Right atrium auricular region (tissue), 2 donors: Measurements from ENCODE around the gene AIFM3. TPM values are rescaled to one million over a fixed set of nuclear protein-coding genes. Genes with fewer than 3 reads are reported as not detected.
A peak's percentile ranks its signal among the peaks of the same experiment; 100 is the strongest.

Source experiments
- DNase-seq: peaks from one replicate; pipeline ENCODE4 v3.0.0-alpha.2; 2019; ENCODE audit warnings: low spot score
- H3K27ac ChIP-seq, 2 donors: fragments of 200-600 bp; sonication (generic); 1 replicate in 1 of 2; 2 replicates in 1 of 2; pipeline ENCODE4 v1.5.1; 2016 to 2019
- H3K27me3 ChIP-seq, 2 donors: fragments of 200-600 bp; sonication (generic); one replicate each; pipeline versions ENCODE4 v1.5.1 to v1.6.0; 2017 to 2019
- H3K36me3 ChIP-seq: fragments of 200-600 bp; sonication (generic); one replicate; pipeline ENCODE4 v1.5.1; 2016
- H3K4me1 ChIP-seq, 2 donors: fragments of 200-600 bp; sonication (generic); one replicate each; pipeline versions ENCODE4 v1.5.1 to v1.6.0; 2017 to 2019
- H3K4me3 ChIP-seq, 2 donors: fragments of 200-600 bp; sonication (generic); 1 replicate in 1 of 2; 2 replicates in 1 of 2; pipeline ENCODE4 v1.5.1; 2017 to 2019; ENCODE audit warnings: mild to moderate bottlenecking in 1 of 2, moderate library complexity in 1 of 2
- H3K9me3 ChIP-seq, 2 donors: fragments of 200-600 bp; sonication (generic); one replicate each; pipeline ENCODE4 v1.5.1; 2019
- total RNA-seq, 2 donors: library from RNA; depleted of rRNA; stranded (reverse); fragments of >200 nt; gene quantifications; one replicate each; pipeline ENCODE4 v1.1.0, GENCODE V29; 2016
- TF ChIP-seq, protein P1 (sequence below), 2 donors: fragments of 200-600 bp; sonication (generic); IDR thresholded peaks; one replicate each; pipeline ENCODE4 v1.5.1; 2019; ENCODE audit warnings: antibody characterized with exemption in 2 of 2

Gene AIFM3, protein sequence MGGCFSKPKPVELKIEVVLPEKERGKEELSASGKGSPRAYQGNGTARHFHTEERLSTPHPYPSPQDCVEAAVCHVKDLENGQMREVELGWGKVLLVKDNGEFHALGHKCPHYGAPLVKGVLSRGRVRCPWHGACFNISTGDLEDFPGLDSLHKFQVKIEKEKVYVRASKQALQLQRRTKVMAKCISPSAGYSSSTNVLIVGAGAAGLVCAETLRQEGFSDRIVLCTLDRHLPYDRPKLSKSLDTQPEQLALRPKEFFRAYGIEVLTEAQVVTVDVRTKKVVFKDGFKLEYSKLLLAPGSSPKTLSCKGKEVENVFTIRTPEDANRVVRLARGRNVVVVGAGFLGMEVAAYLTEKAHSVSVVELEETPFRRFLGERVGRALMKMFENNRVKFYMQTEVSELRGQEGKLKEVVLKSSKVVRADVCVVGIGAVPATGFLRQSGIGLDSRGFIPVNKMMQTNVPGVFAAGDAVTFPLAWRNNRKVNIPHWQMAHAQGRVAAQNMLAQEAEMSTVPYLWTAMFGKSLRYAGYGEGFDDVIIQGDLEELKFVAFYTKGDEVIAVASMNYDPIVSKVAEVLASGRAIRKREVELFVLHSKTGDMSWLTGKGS
- 1 to 10 TPM in 1 of 2 donors, under 1 TPM in 1; 0.75 to 1.0 TPM for total RNA-seq

DNA sequence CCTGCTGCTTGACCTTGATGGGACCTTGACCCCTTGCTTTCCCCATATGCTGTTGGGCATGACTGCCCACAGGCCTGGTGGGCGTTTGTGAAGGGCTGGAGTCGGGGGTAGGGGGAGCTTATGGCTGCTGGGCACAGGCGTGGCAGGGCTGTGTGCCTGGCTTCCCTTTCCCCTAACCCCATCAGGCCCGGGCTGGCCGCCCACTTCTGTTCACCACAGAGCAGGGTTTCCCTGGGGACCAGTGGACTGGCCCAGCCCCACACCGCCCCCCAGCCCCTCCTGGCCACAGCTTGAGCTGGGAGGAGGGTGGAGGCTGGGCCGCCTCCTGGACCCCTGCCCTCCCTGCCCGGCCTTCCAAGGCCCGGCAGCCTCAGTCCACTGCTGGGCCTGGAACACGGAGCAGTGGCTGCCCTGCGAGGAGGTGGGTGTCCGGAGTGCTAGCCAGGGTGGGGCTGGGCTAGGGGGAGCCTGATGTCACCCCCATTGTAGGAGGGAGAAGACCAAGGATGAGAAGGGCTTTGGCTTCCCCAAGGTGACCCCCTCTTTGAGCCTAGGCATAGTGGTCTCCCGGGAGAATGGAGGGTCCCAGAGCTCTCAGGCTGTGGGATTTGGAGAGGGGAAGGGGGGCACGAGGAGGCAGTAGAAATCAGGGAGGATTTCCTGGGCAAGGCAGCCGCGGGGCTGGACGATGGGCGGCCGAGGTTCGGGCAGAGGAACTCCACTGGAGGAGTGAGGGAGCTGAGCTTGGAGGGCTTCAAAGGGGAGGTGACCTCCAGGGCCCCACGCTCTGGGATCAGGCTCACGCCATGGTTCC is at the start of gene AIFM3:
Gene AIFM3, plus strand, starts transcription at position 373 of the 814 bp plus-strand sequence. CDS start 690 bp downstream, outside the sequence.
- no peak within 1 kb of the TSS for H3K4me3 ChIP-seq
- H3K27me3 ChIP-seq = no peaks in the 10 kb centered on the region
- TF ChIP-seq, protein P1, sequence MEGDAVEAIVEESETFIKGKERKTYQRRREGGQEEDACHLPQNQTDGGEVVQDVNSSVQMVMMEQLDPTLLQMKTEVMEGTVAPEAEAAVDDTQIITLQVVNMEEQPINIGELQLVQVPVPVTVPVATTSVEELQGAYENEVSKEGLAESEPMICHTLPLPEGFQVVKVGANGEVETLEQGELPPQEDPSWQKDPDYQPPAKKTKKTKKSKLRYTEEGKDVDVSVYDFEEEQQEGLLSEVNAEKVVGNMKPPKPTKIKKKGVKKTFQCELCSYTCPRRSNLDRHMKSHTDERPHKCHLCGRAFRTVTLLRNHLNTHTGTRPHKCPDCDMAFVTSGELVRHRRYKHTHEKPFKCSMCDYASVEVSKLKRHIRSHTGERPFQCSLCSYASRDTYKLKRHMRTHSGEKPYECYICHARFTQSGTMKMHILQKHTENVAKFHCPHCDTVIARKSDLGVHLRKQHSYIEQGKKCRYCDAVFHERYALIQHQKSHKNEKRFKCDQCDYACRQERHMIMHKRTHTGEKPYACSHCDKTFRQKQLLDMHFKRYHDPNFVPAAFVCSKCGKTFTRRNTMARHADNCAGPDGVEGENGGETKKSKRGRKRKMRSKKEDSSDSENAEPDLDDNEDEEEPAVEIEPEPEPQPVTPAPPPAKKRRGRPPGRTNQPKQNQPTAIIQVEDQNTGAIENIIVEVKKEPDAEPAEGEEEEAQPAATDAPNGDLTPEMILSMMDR (IDR thresholded peaks at IDR 0.05) = no peak
- H3K27ac ChIP-seq = no peak within 1 kb of the TSS
- no peak for DNase-seq
- peaks cover 0 to 11% of the 10 kb centered on the region in 2 donors for H3K4me1 ChIP-seq
- H3K36me3 ChIP-seq = no peaks in the 10 kb centered on the region
- H3K9me3 ChIP-seq = no peaks in the 10 kb centered on the region

DNA sequence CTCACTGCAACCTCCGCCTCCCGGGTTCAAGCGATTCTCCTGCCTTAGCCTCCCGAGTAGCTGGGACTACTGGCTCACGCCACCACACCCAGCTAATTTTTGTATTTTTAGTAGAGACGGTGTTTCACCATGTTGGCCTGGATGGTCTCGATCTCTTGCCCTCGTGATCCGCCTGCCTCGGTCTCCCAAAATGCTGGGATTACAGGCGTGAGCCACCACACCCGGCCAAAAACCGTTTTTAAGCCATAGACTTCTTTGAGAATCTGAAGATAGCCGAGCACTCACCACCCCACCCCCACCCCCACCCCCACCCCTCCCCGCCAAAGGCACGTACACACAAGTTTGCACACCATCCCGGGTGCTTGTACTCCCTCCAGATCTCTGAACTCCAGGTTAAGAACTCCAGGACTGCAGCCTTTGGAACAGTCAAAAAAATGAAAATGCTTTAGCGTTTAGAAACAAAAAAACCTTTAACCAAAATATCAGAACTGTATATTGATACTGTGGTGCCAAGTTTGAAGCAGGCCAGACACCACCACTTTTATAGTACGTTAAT is 48.3 kb upstream of the AIFM3 start:
- Histone ChIP-seq H3K27ac (peak overlapping the region; percentile 91 to 98), H3K4me3 (peak overlapping the region; percentile 69 to 78), H3K9me3 (no peaks in the 10 kb centered on the region), H3K27me3 (no peaks in the 10 kb centered on the region), H3K36me3 (no peaks in the 10 kb centered on the region), H3K4me1 (peaks cover 0 to 47% of the 10 kb centered on the region in 2 donors)
- no peak for DNase-seq
- TF ChIP-seq, protein P1 (IDR thresholded peaks at IDR 0.05) = no peak

DNA sequence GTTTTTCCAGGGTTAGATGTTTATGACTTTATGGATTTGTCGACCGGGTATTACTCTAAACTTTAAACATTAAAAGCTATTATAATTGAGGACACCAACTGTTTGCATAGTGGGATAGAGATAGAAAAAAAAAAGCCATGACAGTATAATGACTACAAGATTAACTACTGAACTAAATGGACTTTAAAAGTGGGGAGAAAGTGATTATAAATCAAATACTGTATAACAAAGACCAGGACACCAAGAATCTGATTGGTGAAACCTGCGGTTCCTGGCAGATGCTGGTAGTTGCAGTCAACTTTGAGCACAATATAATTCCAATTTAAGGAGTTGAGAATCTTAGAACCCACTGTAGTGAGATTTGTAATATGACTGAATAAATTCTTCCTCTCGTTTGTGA is 47.3 kb upstream of the AIFM3 start:
- H3K36me3 ChIP-seq = no peaks in the 10 kb centered on the region
- peak overlapping the region; percentile 69 to 78 for H3K4me3 ChIP-seq
- H3K27ac ChIP-seq = no peak overlapping the region
- TF ChIP-seq, protein P1 (IDR thresholded peaks at IDR 0.05) = no peak
- H3K9me3 ChIP-seq = no peaks in the 10 kb centered on the region
- no peaks in the 10 kb centered on the region for H3K27me3 ChIP-seq
- no peak for DNase-seq
- peaks cover 0 to 47% of the 10 kb centered on the region in 2 donors for H3K4me1 ChIP-seq

DNA sequence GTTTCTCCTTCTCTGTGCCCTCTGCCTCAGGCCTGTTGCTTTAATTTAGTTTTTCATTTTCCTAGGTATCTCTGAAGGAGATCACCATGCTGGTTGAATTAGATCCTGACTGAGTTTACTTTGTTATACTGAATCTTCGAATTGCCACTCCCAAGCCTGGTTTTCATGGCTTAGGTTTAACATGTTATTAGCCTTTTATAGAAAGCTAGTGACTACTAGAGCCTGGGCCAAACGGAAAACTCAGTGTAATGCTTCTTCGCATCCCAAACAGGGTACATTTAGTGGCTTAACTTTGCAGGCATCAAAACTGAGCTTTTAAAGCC is 46.2 kb upstream of the AIFM3 start:
- TF ChIP-seq, protein P1 (IDR thresholded peaks at IDR 0.05) = no peak
- no peaks in the 10 kb centered on the region for H3K9me3 ChIP-seq
- no peaks in the 10 kb centered on the region for H3K27me3 ChIP-seq
- no peaks in the 10 kb centered on the region for H3K36me3 ChIP-seq
- H3K27ac ChIP-seq = no peak overlapping the region
- peak overlapping the region in 1 of 2 donors; percentile 78 for H3K4me3 ChIP-seq
- H3K4me1 ChIP-seq = peaks cover 0 to 51% of the 10 kb centered on the region in 2 donors
- DNase-seq = no peak

DNA sequence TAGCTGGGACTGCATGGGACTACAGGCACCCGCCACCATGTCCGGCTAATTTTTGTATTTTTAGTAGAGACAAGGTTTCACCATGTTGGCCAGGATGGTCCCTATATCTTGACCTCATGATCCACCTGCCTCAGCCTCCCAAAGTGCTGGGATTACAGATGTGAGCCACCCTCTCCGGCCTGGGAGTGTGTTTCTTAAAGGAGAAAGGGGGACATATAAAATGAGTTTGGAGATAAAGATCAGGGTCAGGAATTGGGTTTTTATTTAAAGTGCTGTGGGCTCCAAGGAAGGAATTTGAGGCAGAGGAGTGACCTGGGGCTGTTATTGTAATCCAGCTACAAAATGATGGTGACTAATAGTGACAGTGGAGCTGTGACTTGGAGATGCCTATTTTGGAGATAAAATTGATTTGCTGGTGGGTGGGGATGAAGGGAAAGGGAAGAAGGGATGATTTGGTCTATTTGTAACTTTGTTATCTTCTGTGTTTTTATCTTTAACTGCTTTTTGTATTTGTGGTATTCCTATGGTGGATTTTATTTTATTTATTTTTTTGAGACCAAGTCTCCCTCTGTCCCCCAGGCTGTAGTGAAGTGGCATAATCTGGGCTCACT is 44.8 kb upstream of the AIFM3 start:
- TF ChIP-seq, protein P1 (IDR thresholded peaks at IDR 0.05) = no peak
- no peak for DNase-seq
- no peak overlapping the region for H3K4me3 ChIP-seq
- no peaks in the 10 kb centered on the region for H3K36me3 ChIP-seq
- no peak overlapping the region for H3K27ac ChIP-seq
- no peaks in the 10 kb centered on the region for H3K9me3 ChIP-seq
- no peaks in the 10 kb centered on the region for H3K27me3 ChIP-seq
- peaks cover 0 to 53% of the 10 kb centered on the region in 2 donors for H3K4me1 ChIP-seq
